IMR-90 (cell line): Measurements from ENCODE around the gene RIPK3.
"Not testable (repeated sequence)": the region's sequence is repeated elsewhere in the genome, so short reads cannot be mapped to it uniquely, and the experiment has no call there.

Experiments
- MAFK ChIP-seq: IDR thresholded peaks from 2 replicates; pipeline ENCODE4 v1.6.1; 2012; ENCODE audit warnings: low read depth, low read length, improper control_type of control experiment
- MAZ ChIP-seq: IDR thresholded peaks from 2 replicates; pipeline ENCODE4 v1.6.1; 2012; ENCODE audit warnings: low read depth, mild to moderate bottlenecking, low read length, improper control_type of control experiment, moderate library complexity, borderline replicate concordance
- MXI1 ChIP-seq: IDR thresholded peaks from 2 replicates; pipeline ENCODE4 v1.6.1; 2012; ENCODE audit warnings: low read depth, mild to moderate bottlenecking, low read length, moderate library complexity, borderline replicate concordance
- NFE2L2 ChIP-seq: fragments of 150-350 bp; IDR thresholded peaks from 2 replicates; pipeline ENCODE4 v1.6.1; 2016; ENCODE audit warnings: low read depth, mild to moderate bottlenecking, low read length
- POLR2A ChIP-seq: IDR thresholded peaks from 2 replicates; pipeline ENCODE4 v1.6.1; 2012; ENCODE audit warnings: mild to moderate bottlenecking, low read depth, low read length
- RAD21 ChIP-seq: IDR thresholded peaks from 2 replicates; pipeline ENCODE4 v1.6.1; 2012; ENCODE audit warnings: low read length, improper control_type of control experiment
- RCOR1 ChIP-seq: IDR thresholded peaks from 2 replicates; pipeline ENCODE4 v1.6.1; 2012; ENCODE audit warnings: mild to moderate bottlenecking, low read length, improper control_type of control experiment; ENCODE audit not compliant: insufficient replicate concordance
- USF2 ChIP-seq: fragments of 150-350 bp; IDR thresholded peaks from 2 replicates; pipeline ENCODE4 v1.6.1; 2017; ENCODE audit warnings: mild to moderate bottlenecking, antibody characterized with exemption, low read length, low read depth
- TF ChIP-seq, protein P1 (sequence below): conservative IDR thresholded peaks from 2 replicates; pipeline ENCODE4 v1.5.1; 2012; ENCODE audit warnings: mild to moderate bottlenecking, low read depth, low read length, improper control_type of control experiment

- TF ChIP-seq, protein P1, sequence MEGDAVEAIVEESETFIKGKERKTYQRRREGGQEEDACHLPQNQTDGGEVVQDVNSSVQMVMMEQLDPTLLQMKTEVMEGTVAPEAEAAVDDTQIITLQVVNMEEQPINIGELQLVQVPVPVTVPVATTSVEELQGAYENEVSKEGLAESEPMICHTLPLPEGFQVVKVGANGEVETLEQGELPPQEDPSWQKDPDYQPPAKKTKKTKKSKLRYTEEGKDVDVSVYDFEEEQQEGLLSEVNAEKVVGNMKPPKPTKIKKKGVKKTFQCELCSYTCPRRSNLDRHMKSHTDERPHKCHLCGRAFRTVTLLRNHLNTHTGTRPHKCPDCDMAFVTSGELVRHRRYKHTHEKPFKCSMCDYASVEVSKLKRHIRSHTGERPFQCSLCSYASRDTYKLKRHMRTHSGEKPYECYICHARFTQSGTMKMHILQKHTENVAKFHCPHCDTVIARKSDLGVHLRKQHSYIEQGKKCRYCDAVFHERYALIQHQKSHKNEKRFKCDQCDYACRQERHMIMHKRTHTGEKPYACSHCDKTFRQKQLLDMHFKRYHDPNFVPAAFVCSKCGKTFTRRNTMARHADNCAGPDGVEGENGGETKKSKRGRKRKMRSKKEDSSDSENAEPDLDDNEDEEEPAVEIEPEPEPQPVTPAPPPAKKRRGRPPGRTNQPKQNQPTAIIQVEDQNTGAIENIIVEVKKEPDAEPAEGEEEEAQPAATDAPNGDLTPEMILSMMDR = not testable (repeated sequence)
- TF ChIP-seq USF2, MAZ, RAD21, POLR2A, RCOR1, MAFK, NFE2L2, MXI1: not testable (repeated sequence)
Measured at GRCh38 chr14:24371605-24372004, 31.8 kb upstream of the RIPK3 start.
